Hematopoietic multipotent progenitor cell treated with erythropoietin and hydrocortisone succinate and interleukin-3 and kit ligand, for 4 days (in vitro differentiated cells): ENCODE data around the gene DOCK2.

Experiments used
- DNase-seq: peaks from one replicate; pipeline ENCODE4 v3.0.0-alpha.2; 2015

The DOCK2 gene

DNA sequence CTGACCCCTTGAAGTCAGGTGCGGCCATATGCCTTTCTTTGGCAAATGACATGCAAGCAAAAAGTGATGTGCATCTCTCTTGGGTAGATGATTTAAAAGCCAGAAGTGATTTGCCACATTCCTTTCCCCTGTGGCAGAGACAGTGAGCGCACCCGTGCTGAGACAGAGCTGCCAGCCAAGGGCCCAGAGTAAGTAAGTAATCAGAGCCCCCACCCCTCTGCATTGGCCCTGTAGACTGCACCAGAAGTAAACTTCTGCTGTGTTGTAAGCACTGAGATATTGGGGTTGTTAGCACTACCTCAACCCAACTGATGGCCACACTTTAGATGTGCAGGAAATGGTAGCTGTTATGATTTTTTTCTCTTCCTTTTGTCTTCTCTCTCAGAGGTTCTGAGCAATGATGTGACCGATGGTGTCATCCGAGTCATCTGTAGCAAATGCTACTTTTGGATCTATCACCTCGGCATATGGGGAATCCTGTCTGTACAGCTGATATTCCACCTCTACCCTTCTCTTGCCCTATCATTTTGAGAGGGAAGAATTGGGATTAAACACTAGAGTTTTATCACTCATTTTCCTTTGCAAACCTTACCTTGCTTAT, 58.0 kb downstream of the DOCK2 start:
- DNase-seq, result no peak

GRCh38 chr5:169695919-169696490, 58.9 kb downstream of the DOCK2 start:
- DNase-seq, result no peak

GRCh38 chr5:169696621-169697510, 59.8 kb downstream of the DOCK2 start:
- no peak for DNase-seq

DNA sequence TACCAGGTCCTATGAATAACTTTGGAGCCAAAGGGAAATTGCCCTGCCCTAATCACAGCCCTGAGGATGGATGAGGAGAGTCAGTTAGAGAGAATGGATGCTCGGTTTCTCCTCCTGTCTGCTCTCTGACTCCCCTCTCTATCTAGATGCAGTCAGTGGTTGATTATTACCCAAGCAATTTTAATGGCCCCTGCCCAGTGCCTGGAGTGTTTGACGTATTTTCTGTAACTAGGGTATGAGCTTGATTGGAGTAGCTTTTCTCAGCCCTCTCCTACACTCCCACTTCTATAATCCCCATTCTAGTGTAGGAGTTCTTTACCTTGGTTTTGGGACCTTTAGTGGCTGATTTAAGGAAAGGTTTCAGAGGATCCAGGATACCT, 60.4 kb downstream of the DOCK2 start:
- DNase-seq, result no peak

DNA sequence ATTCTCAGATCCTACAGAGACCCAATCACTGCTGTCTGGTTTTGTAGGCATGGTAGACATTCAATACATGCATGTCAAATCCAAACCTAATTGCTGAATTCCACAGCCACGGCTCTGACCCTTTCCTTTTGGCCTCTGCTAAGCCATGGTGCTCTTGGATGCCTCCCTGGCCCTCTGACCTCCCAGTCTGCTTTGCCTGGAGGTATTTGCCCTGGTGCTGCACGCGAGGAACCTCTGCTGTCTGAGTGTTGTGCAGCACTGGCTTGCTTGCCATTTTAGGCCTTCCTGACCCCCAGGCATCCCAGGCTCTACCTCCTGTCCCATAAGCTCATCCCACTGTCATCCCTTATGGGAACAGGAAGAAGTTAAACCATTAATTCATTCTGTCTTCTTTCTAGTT, 60.9 kb downstream of the DOCK2 start:
- DNase-seq, result no peak

GRCh38 chr5:169700611-169701010, 63.5 kb downstream of the DOCK2 start:
- DNase-seq, result no peak

GRCh38 chr5:169701910-169702451, 64.9 kb downstream of the DOCK2 start:
- DNase-seq, result peak; percentile 47

DNA sequence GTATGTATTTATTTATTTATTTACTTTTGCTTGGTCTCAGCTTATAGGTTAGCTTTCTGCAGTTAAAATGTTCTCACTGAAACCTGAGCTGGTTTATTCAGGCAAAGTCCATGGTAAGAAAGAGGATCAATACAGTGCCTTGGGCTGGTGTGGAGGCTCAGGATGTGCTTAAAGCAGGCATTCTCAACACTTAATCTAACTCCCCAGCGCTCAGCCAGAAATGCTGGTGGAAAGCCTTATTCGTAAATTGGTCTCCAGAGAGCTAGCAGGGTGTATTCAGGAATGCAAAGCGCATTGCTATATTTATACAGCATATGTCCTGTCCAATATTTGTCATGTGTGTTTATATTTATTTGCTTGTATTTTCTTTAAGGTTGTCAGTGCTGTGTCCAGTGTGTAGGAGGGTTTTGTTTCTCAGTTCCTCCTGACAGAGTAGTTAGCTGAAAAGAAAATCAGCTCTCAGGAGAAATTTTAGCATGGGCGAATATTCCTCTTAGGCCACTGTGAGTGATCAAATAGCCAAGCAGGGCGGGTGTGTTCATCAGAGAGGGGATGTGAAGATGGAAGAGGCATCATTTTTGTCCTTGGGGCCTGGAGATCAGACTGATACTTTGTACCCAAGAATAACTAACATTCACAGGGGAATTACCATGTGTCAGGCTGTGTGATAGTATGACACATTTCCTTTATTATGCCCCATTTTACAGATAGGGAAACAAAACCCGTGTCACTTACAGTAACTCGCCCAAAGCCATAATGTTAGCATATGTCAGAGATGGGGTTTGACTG, 65.8 kb downstream of the DOCK2 start:
- no peak for DNase-seq

GRCh38 chr5:169703813-169704212, 66.7 kb downstream of the DOCK2 start:
- peak; percentile 6 for DNase-seq

DNA sequence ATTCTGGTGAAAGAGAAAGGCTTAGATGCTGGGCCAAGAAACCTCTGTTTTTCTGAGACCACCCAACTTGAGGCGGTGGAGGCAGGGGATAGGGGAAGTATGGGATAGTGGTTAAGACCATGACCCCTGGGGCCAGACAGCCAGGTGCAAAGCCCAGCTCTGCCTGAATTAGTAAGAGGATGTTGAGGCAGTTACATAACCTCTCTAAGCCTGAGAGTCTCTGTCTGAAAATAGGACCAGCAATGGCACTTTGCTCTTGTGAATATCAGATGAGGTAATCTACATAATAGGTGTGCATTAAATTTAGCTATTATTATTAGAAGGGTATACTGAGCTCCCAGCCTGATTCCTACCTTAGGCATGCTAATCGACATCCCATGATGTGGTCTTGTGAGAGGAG, 68.2 kb downstream of the DOCK2 start:
- DNase-seq, result no peak

- no peak for DNase-seq
Observed at GRCh38 chr5:169706071-169706470, 69.0 kb downstream of the DOCK2 start.

- no peak for DNase-seq
Observed at GRCh38 chr5:169706758-169707450, 69.8 kb downstream of the DOCK2 start.

DNA sequence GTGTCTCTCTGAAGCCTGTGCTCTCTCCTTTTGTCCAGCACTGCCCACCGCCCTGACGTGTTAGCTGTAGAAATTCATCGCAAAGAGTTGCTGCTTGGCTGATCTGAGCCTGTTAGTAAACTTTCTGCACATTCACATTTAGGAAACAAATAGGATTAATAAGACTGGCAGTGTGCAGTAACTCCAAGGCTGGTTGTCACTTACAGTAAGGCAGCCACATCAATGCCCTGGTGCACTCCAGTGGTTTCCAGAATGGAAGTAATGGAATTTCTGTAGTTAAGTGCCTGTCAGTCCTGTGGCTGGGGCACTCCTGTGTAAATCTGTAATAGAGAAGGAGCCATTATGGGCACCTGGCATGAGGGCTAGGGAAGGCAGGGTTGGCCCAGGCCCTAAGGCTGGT, 70.6 kb downstream of the DOCK2 start:
- no peak for DNase-seq

DNA sequence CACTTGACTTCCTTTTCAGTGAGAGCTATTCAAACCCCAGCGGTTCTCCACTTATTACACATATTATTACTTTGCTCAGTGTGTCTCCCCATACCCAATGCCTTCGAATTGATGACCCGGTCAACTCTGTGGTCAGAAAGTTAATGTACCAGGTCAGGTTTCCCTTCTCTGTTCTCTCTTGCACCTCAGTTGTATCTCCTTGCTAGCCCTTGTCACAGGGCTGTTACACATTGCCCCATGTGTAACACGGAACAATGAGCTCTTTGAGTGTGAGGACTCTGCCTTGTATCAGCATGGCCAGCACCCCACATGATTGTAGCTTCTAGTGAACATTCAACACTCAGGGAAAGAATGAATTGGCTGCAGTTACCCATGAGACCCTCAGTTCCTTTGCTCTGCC, 73.6 kb downstream of the DOCK2 start:
- DNase-seq, result no peak

GRCh38 chr5:169711551-169712225, 74.6 kb downstream of the DOCK2 start:
- DNase-seq, result no peak

- DNase-seq, result no peak
Observed at GRCh38 chr5:169712428-169712827, 75.4 kb downstream of the DOCK2 start.

DNA sequence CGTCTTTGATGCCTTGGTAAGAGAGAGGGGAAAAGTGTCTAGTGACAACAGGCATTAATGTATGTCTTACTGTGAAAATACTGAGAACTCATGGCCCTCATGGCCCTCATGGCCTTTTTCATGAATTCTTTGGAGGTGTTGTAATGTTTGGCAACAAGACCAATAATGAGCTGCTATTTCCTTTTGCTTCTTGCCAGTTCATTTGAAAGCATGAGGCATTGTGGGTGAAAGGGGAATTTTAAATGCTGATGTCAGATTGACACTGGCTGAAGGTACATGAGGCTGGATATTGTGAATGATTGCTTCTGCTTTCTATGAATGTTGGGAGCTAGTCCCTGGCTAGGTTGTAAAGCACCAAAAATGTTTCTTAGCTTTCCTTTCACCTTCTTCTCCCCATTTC, 79.2 kb downstream of the DOCK2 start:
- no peak for DNase-seq

- DNase-seq, result no peak
Observed at GRCh38 chr5:169717288-169717687, 80.2 kb downstream of the DOCK2 start.

- no peak for DNase-seq
Observed at GRCh38 chr5:169719360-169720314, 82.6 kb downstream of the DOCK2 start.

DNA sequence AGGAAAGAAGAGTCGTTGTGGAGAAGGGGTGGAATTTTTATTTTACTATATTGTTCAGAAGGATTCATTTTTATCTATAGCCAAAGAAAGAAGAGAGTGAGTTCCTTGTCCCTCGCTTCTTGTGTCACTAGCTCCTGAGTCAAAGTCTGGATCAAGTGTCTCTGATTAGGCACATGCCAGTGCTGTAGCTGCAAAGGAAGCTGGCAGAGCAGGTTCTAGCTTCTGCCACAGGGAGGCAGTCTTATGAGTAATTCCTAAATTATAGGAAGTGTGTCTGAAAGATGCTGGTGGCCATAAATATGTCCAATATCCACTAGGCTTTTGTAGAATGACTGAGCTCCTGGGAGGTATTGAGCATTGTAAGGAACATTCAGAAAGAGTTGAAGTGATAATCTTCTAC, 84.7 kb downstream of the DOCK2 start:
- peak; percentile 18 for DNase-seq
